ENCODE results near the gene ZNF688. TPM values are rescaled to one million over a fixed set of nuclear protein-coding genes. Genes with fewer than 3 reads are reported as not detected.

Gene ZNF688
- total and polyA plus RNA-seq, 2 experiments from 2014 or later: 4.0 to 4.4 TPM

- Histone ChIP-seq H2AFZ (no peak overlapping the region), H3K79me2 (replicated peaks; ENCODE audit: insufficient read depth) (peaks cover 7% of the 10 kb centered on the region; the same call in 1 of the 2 replicates), H3K4me1 (ENCODE audit: insufficient read depth) (peaks cover 5% of the 10 kb centered on the region; the same call in 1 of the 2 replicates), H4K20me1 (replicated peaks; ENCODE audit: insufficient read depth) (no peaks in the 10 kb centered on the region), H3K36me3 (ENCODE audit: insufficient read depth) (no peaks in the 10 kb centered on the region), H3K4me3 (no peak overlapping the region), H3K27ac (ENCODE audit: low read depth) (no peak overlapping the region), H3K9me2 (ENCODE audit: insufficient read depth) (no peaks in the 10 kb centered on the region), H3K27me3 (ENCODE audit: insufficient read depth) (no peaks in the 10 kb centered on the region), H3F3A (replicated peaks; ENCODE audit: low read depth) (0 out of 2 replicates have a peak, but pooled peaks cover 10% of the 10 kb centered on the region), H3K4me2 (no peak overlapping the region)
- peaks cover 3% of the 10 kb centered on the region for H3K36me3 Mint-ChIP-seq (ENCODE audit: low read depth)
- no peaks in the 10 kb centered on the region; the same call in 2 of the 3 replicates for H3K9me3 Mint-ChIP-seq
- no peak for TF ChIP-seq NANOG (IDR thresholded peaks at IDR 0.05; ENCODE audit: borderline replicate concordance)
- no peak for TF ChIP-seq ZNF331 (CRISPR knock-in tag; IDR thresholded peaks at IDR 0.05; ENCODE audit: low read depth)
- TF ChIP-seq, protein P1, sequence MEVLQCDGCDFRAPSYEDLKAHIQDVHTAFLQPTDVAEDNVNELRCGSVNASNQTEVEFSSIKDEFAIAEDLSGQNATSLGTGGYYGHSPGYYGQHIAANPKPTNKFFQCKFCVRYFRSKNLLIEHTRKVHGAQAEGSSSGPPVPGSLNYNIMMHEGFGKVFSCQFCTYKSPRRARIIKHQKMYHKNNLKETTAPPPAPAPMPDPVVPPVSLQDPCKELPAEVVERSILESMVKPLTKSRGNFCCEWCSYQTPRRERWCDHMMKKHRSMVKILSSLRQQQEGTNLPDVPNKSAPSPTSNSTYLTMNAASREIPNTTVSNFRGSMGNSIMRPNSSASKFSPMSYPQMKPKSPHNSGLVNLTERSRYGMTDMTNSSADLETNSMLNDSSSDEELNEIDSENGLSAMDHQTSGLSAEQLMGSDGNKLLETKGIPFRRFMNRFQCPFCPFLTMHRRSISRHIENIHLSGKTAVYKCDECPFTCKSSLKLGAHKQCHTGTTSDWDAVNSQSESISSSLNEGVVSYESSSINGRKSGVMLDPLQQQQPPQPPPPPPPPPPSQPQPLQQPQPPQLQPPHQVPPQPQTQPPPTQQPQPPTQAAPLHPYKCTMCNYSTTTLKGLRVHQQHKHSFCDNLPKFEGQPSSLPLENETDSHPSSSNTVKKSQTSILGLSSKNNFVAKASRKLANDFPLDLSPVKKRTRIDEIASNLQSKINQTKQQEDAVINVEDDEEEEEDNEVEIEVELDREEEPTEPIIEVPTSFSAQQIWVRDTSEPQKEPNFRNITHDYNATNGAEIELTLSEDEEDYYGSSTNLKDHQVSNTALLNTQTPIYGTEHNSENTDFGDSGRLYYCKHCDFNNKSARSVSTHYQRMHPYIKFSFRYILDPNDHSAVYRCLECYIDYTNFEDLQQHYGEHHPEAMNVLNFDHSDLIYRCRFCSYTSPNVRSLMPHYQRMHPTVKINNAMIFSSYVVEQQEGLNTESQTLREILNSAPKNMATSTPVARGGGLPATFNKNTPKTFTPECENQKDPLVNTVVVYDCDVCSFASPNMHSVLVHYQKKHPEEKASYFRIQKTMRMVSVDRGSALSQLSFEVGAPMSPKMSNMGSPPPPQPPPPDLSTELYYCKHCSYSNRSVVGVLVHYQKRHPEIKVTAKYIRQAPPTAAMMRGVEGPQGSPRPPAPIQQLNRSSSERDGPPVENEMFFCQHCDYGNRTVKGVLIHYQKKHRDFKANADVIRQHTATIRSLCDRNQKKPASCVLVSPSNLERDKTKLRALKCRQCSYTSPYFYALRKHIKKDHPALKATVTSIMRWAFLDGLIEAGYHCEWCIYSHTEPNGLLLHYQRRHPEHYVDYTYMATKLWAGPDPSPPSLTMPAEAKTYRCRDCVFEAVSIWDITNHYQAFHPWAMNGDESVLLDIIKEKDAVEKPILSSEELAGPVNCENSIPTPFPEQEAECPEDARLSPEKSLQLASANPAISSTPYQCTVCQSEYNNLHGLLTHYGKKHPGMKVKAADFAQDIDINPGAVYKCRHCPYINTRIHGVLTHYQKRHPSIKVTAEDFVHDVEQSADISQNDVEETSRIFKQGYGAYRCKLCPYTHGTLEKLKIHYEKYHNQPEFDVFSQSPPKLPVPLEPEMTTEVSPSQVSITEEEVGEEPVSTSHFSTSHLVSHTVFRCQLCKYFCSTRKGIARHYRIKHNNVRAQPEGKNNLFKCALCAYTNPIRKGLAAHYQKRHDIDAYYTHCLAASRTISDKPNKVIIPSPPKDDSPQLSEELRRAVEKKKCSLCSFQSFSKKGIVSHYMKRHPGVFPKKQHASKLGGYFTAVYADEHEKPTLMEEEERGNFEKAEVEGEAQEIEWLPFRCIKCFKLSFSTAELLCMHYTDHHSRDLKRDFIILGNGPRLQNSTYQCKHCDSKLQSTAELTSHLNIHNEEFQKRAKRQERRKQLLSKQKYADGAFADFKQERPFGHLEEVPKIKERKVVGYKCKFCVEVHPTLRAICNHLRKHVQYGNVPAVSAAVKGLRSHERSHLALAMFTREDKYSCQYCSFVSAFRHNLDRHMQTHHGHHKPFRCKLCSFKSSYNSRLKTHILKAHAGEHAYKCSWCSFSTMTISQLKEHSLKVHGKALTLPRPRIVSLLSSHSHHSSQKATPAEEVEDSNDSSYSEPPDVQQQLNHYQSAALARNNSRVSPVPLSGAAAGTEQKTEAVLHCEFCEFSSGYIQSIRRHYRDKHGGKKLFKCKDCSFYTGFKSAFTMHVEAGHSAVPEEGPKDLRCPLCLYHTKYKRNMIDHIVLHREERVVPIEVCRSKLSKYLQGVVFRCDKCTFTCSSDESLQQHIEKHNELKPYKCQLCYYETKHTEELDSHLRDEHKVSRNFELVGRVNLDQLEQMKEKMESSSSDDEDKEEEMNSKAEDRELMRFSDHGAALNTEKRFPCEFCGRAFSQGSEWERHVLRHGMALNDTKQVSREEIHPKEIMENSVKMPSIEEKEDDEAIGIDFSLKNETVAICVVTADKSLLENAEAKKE (CRISPR knock-in tag; IDR thresholded peaks at IDR 0.05): no peak
- TF ChIP-seq ETS1 (IDR thresholded peaks at IDR 0.05): no peak
- no peak for TF ChIP-seq EZH2 (IDR thresholded peaks at IDR 0.05; ENCODE audit: low read depth, unreplicated experiment)
- TF ChIP-seq CREB1 (CRISPR knock-in tag; IDR thresholded peaks at IDR 0.05; ENCODE audit: low read depth): no peak
- TF ChIP-seq CTCF (conservative IDR thresholded peaks at IDR 0.05; ENCODE audit: low read depth in 2 of 2): no peak
- TF ChIP-seq STAT1 (IDR thresholded peaks at IDR 0.05; ENCODE audit: unreplicated experiment): no peak
- TF ChIP-seq EZH2phosphoT487 (IDR thresholded peaks at IDR 0.05; ENCODE audit: unreplicated experiment): no peak
- TF ChIP-seq, protein P2, sequence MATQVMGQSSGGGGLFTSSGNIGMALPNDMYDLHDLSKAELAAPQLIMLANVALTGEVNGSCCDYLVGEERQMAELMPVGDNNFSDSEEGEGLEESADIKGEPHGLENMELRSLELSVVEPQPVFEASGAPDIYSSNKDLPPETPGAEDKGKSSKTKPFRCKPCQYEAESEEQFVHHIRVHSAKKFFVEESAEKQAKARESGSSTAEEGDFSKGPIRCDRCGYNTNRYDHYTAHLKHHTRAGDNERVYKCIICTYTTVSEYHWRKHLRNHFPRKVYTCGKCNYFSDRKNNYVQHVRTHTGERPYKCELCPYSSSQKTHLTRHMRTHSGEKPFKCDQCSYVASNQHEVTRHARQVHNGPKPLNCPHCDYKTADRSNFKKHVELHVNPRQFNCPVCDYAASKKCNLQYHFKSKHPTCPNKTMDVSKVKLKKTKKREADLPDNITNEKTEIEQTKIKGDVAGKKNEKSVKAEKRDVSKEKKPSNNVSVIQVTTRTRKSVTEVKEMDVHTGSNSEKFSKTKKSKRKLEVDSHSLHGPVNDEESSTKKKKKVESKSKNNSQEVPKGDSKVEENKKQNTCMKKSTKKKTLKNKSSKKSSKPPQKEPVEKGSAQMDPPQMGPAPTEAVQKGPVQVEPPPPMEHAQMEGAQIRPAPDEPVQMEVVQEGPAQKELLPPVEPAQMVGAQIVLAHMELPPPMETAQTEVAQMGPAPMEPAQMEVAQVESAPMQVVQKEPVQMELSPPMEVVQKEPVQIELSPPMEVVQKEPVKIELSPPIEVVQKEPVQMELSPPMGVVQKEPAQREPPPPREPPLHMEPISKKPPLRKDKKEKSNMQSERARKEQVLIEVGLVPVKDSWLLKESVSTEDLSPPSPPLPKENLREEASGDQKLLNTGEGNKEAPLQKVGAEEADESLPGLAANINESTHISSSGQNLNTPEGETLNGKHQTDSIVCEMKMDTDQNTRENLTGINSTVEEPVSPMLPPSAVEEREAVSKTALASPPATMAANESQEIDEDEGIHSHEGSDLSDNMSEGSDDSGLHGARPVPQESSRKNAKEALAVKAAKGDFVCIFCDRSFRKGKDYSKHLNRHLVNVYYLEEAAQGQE (IDR thresholded peaks at IDR 0.05; ENCODE audit: unreplicated experiment): no peak
- no peak for TF ChIP-seq ZNF114 (CRISPR knock-in tag; IDR thresholded peaks at IDR 0.05)
- no peak for TF ChIP-seq JUNB (IDR thresholded peaks at IDR 0.05; ENCODE audit: unreplicated experiment)
- TF ChIP-seq POLR2AphosphoS5 (IDR thresholded peaks at IDR 0.05; ENCODE audit: low read depth): no peak
- no peak overlapping the region for H3K4me3 Mint-ChIP-seq
- no peak overlapping the region for H3K27ac Mint-ChIP-seq
- ATAC-seq (no peak), DNase-seq (ENCODE audit: low spot score) (no peak)
- H3K27me3 Mint-ChIP-seq (ENCODE audit: insufficient read depth, low read depth, poor library complexity): peaks cover 9% of the 10 kb centered on the region
- peaks cover 3% of the 10 kb centered on the region for H3K4me1 Mint-ChIP-seq
Measured at GRCh38 chr16:30521476-30521872, 50.0 kb downstream of the ZNF688 start.

All from GM23338 (cell line).